ENCODE measurements around the gene SMYD5. TPM values are rescaled to one million over a fixed set of nuclear protein-coding genes. Genes with fewer than 3 reads are reported as not detected.

SMYD5 gene
- total RNA-seq, 1 donor from 2014 or later: 37.8 TPM

GRCh38 chr2:73256618-73256922 is 42.5 kb downstream of the SMYD5 start:
- CTCF ChIA-PET: no interaction called here
- Mint-ChIP-seq H3K4me3 (no peak overlapping the region), H3K36me3 (ENCODE audit: low read depth) (peaks cover 60% of the 10 kb centered on the region), H3K9me3 (no peaks in the 10 kb centered on the region), H3K27me3 (no peaks in the 10 kb centered on the region), H3K4me1 (no peaks in the 10 kb centered on the region), H3K27ac (no peak overlapping the region)
- no peak for ATAC-seq (ENCODE audit: low read depth)
- intact Hi-C loops (cut with micrococcal nuclease): no loop called here
- no peak for DNase-seq
- no peak for TF ChIP-seq CTCF (IDR thresholded peaks at IDR 0.05)
- POLR2A ChIA-PET: interaction anchor here (1.4 kb wide), 1 partner anchor 23 kb away, joined by 4 read pairs; the partner anchor contains the start of genes CCT7 and PRADC1

GRCh38 chr2:73257021-73257420 is 43.0 kb downstream of the SMYD5 start:
- ChIA-PET CTCF (no interaction called here), POLR2A (interaction anchor here (1.4 kb wide), 1 partner anchor 24 kb away, joined by 4 read pairs; the partner anchor contains the start of genes CCT7 and PRADC1)
- H3K27ac Mint-ChIP-seq: no peak overlapping the region
- no peaks in the 10 kb centered on the region for H3K9me3 Mint-ChIP-seq
- H3K36me3 Mint-ChIP-seq (ENCODE audit: low read depth): peaks cover 59% of the 10 kb centered on the region
- H3K27me3 Mint-ChIP-seq: no peaks in the 10 kb centered on the region
- no peak for DNase-seq
- H3K4me3 Mint-ChIP-seq: no peak overlapping the region
- no peaks in the 10 kb centered on the region for H3K4me1 Mint-ChIP-seq
- TF ChIP-seq CTCF (IDR thresholded peaks at IDR 0.05): no peak
- ATAC-seq (ENCODE audit: low read depth): no peak
- intact Hi-C loops (cut with micrococcal nuclease): no loop called here

GRCh38 chr2:73257425-73258125 is 43.5 kb downstream of the SMYD5 start:
- H3K4me3 Mint-ChIP-seq: no peak overlapping the region
- H3K27ac Mint-ChIP-seq: no peak overlapping the region
- no peaks in the 10 kb centered on the region for H3K4me1 Mint-ChIP-seq
- POLR2A ChIA-PET: interaction anchor here (1.3 kb wide), 1 partner anchor 23 kb away, joined by 4 read pairs; the partner anchor contains the start of gene CCT7
- no peak for TF ChIP-seq CTCF (IDR thresholded peaks at IDR 0.05)
- H3K9me3 Mint-ChIP-seq: no peaks in the 10 kb centered on the region
- ATAC-seq (ENCODE audit: low read depth) (no peak), DNase-seq (no peak)
- CTCF ChIA-PET: interaction anchor here (0.6 kb wide), 1 partner anchor 43 kb away, joined by 3 read pairs; no protein-coding TSS in a partner anchor
- peaks cover 55% of the 10 kb centered on the region for H3K36me3 Mint-ChIP-seq (ENCODE audit: low read depth)
- H3K27me3 Mint-ChIP-seq: no peaks in the 10 kb centered on the region
- intact Hi-C loops (cut with micrococcal nuclease): no loop called here

GRCh38 chr2:73258186-73258912 is 44.3 kb downstream of the SMYD5 start:
- H3K9me3 Mint-ChIP-seq: no peaks in the 10 kb centered on the region
- no peak overlapping the region for H3K27ac Mint-ChIP-seq
- H3K4me3 Mint-ChIP-seq: no peak overlapping the region
- DNase-seq (no peak), ATAC-seq (ENCODE audit: low read depth) (no peak)
- H3K27me3 Mint-ChIP-seq: no peaks in the 10 kb centered on the region
- no peaks in the 10 kb centered on the region for H3K4me1 Mint-ChIP-seq
- intact Hi-C loops (cut with micrococcal nuclease): no loop called here
- ChIA-PET POLR2A (interaction anchor here (1.3 kb wide), 1 partner anchor 24 kb away, joined by 4 read pairs; the partner anchor contains the start of gene CCT7), CTCF (interaction anchor here (0.6 kb wide), 1 partner anchor 42 kb away, joined by 3 read pairs; no protein-coding TSS in a partner anchor)
- peaks cover 53% of the 10 kb centered on the region for H3K36me3 Mint-ChIP-seq (ENCODE audit: low read depth)
- TF ChIP-seq CTCF (IDR thresholded peaks at IDR 0.05): no peak

- POLR2A ChIA-PET: no interaction called here
- intact Hi-C loops (cut with micrococcal nuclease): no loop called here
- H3K4me3 Mint-ChIP-seq: no peak overlapping the region
- DNase-seq: no peak
- H3K27me3 Mint-ChIP-seq: no peaks in the 10 kb centered on the region
- TF ChIP-seq CTCF (IDR thresholded peaks at IDR 0.05): no peak
- H3K9me3 Mint-ChIP-seq: no peaks in the 10 kb centered on the region
- H3K4me1 Mint-ChIP-seq: no peaks in the 10 kb centered on the region
- no peak for ATAC-seq (ENCODE audit: low read depth)
- H3K27ac Mint-ChIP-seq: no peak overlapping the region
- peaks cover 52% of the 10 kb centered on the region for H3K36me3 Mint-ChIP-seq (ENCODE audit: low read depth)
- CTCF ChIA-PET: no interaction called here
Observed at GRCh38 chr2:73258913-73259215, 44.8 kb downstream of the SMYD5 start.

Data from activated B cell treated with CpG ODN at 0.5 μM for 24 hours (primary cell).